ENCODE data around the gene CFAP161. TPM values are rescaled to one million over a fixed set of nuclear protein-coding genes. Genes with fewer than 3 reads are reported as not detected.

CFAP161 gene
- total and polyA plus RNA-seq, 2 of the 13 experiments (the other 11 are each of a cell fraction or from before 2014, with no cell fraction given), result not detected

GRCh38 chr15:81095690-81096365 lies 38.2 kb upstream of the CFAP161 start:
- no peak for FAIRE-seq
- WGBS (ENCODE audit: low lambda C conversion rate), result 37% methylated on average over 12 of the region's 12 CpGs

GRCh38 chr15:81096398-81096797 lies 37.7 kb upstream of the CFAP161 start:
- Histone ChIP-seq H4K20me1 (ENCODE audit: insufficient read depth, low read length) (no peaks in the 10 kb centered on the region), H3K27ac (ENCODE audit: extremely low read length, insufficient read depth, low read length) (no peak overlapping the region), H3K9ac (ENCODE audit: insufficient read depth, low read depth, low read length) (no peak overlapping the region), H3K9me3 (ENCODE audit: low read length) (no peaks in the 10 kb centered on the region), H3K4me3 (replicated peaks in 1 of 3; ENCODE audit: insufficient read depth in 1 of 3, low read depth in 2 of 3, low read length in 3 of 3) (no peak overlapping the region), H3K4me2 (ENCODE audit: low read depth, low read length) (no peak overlapping the region), H2AFZ (ENCODE audit: low read length) (no peak overlapping the region), H3K36me3 (replicated peaks in 1 of 2; ENCODE audit: control insufficient read depth in 1 of 2, insufficient read depth in 2 of 2, low read length in 2 of 2) (no peaks in the 10 kb centered on the region), H3K79me2 (ENCODE audit: insufficient read depth, low read length) (no peaks in the 10 kb centered on the region), H3K4me1 (ENCODE audit: insufficient read depth, low read length) (peaks cover 7% of the 10 kb centered on the region; the same call in 1 of the 2 replicates), H3K27me3 (ENCODE audit: control insufficient read depth in 1 of 2, insufficient read depth in 2 of 2, low read length in 2 of 2) (peaks cover 2 to 22% of the 10 kb centered on the region in 2 experiments; a peak in 3 of 5 replicates)
- ChIA-PET CTCF (ENCODE audit: low intra/inter-chr PET ratio, low total read pairs) (no interaction called here), POLR2A (no interaction called here)
- TF ChIP-seq DPF2 (CRISPR knock-in tag; IDR thresholded peaks at IDR 0.05; ENCODE audit: borderline replicate concordance, low read depth), result no peak
- TF ChIP-seq ZNF251 (CRISPR knock-in tag; IDR thresholded peaks at IDR 0.05), result no peak
- DNase-seq (ENCODE audit: low spot score), result no peak
- FAIRE-seq, result no peak
- intact Hi-C loops (cut with micrococcal nuclease; ENCODE audit: unreplicated experiment), result no loop called here
- no TSS peak for BruUV-seq (replicated peaks)
- WGBS (ENCODE audit: low lambda C conversion rate), result 4% methylated on average over 4 of the region's 6 CpGs
- no peak for ATAC-seq
- in situ Hi-C loops (cut with HindIII; ENCODE audit: extremely low pct_ligation_motif_present, low pct_unique_long_range_greater_than_20kb), result no loop called here

More at GRCh38 chr15:81095690-81096365, 38.2 kb upstream of the CFAP161 start:
- Histone ChIP-seq H4K20me1 (ENCODE audit: insufficient read depth, low read length) (no peaks in the 10 kb centered on the region), H3K4me2 (ENCODE audit: low read depth, low read length) (no peak overlapping the region), H3K36me3 (replicated peaks in 1 of 2; ENCODE audit: control insufficient read depth in 1 of 2, insufficient read depth in 2 of 2, low read length in 2 of 2) (no peaks in the 10 kb centered on the region), H3K27ac (ENCODE audit: extremely low read length, insufficient read depth, low read length) (no peak overlapping the region), H2AFZ (ENCODE audit: low read length) (no peak overlapping the region), H3K4me3 (replicated peaks in 1 of 3; ENCODE audit: insufficient read depth in 1 of 3, low read depth in 2 of 3, low read length in 3 of 3) (no peak overlapping the region), H3K27me3 (ENCODE audit: control insufficient read depth in 1 of 2, insufficient read depth in 2 of 2, low read length in 2 of 2) (peaks cover 2 to 22% of the 10 kb centered on the region in 2 experiments; a peak in 3 of 5 replicates), H3K4me1 (ENCODE audit: insufficient read depth, low read length) (peaks cover 7% of the 10 kb centered on the region; the same call in 1 of the 2 replicates), H3K79me2 (ENCODE audit: insufficient read depth, low read length) (no peaks in the 10 kb centered on the region), H3K9me3 (ENCODE audit: low read length) (no peaks in the 10 kb centered on the region), H3K9ac (ENCODE audit: insufficient read depth, low read depth, low read length) (no peak overlapping the region)
- ATAC-seq, result no peak
- in situ Hi-C loops (cut with HindIII; ENCODE audit: extremely low pct_ligation_motif_present, low pct_unique_long_range_greater_than_20kb) (no loop called here), intact Hi-C loops (cut with micrococcal nuclease; ENCODE audit: unreplicated experiment) (no loop called here)
- DNase-seq (ENCODE audit: low spot score), result no peak
- no peak for TF ChIP-seq ZNF333 (CRISPR knock-in tag; IDR thresholded peaks at IDR 0.05; ENCODE audit: borderline replicate concordance)
- no peak for TF ChIP-seq SCMH1 (CRISPR knock-in tag; IDR thresholded peaks at IDR 0.05; ENCODE audit: borderline replicate concordance)
- TF ChIP-seq DR1 (CRISPR knock-in tag; IDR thresholded peaks at IDR 0.05), result no peak
- no peak for TF ChIP-seq PAF1 (CRISPR knock-in tag; IDR thresholded peaks at IDR 0.05)
- TF ChIP-seq NRL (CRISPR knock-in tag; IDR thresholded peaks at IDR 0.05; ENCODE audit: borderline replicate concordance), result no peak
- TF ChIP-seq ZSCAN21 (CRISPR knock-in tag; IDR thresholded peaks at IDR 0.05; ENCODE audit: borderline replicate concordance), result no peak
- no peak for TF ChIP-seq GATAD1 (CRISPR knock-in tag; IDR thresholded peaks at IDR 0.05)
- TF ChIP-seq RBFOX2 (IDR thresholded peaks at IDR 0.05; ENCODE audit: low read depth, low read length), result no peak
- TF ChIP-seq ZNF619 (CRISPR knock-in tag; IDR thresholded peaks at IDR 0.05), result no peak
- TF ChIP-seq ZSCAN20 (CRISPR knock-in tag; IDR thresholded peaks at IDR 0.05; ENCODE audit: borderline replicate concordance), result no peak
- no peak for TF ChIP-seq MED8 (CRISPR knock-in tag; IDR thresholded peaks at IDR 0.05; ENCODE audit: insufficient replicate concordance)
- TF ChIP-seq ZFP36L2 (CRISPR knock-in tag; IDR thresholded peaks at IDR 0.05), result no peak
- no peak for TF ChIP-seq SMAD9 (CRISPR knock-in tag; IDR thresholded peaks at IDR 0.05)
- no peak for TF ChIP-seq SIX1 (CRISPR knock-in tag; IDR thresholded peaks at IDR 0.05; ENCODE audit: borderline replicate concordance)
- no peak for TF ChIP-seq ZNF7 (CRISPR knock-in tag; IDR thresholded peaks at IDR 0.05)
- no peak for TF ChIP-seq KLF11 (CRISPR knock-in tag; IDR thresholded peaks at IDR 0.05)
- TF ChIP-seq WIZ (CRISPR knock-in tag; IDR thresholded peaks at IDR 0.05), result no peak
- TF ChIP-seq ZNF496 (CRISPR knock-in tag; IDR thresholded peaks at IDR 0.05; ENCODE audit: insufficient replicate concordance), result no peak
- no TSS peak for BruUV-seq (replicated peaks)
- ChIA-PET POLR2A (no interaction called here), CTCF (ENCODE audit: low intra/inter-chr PET ratio, low total read pairs) (no interaction called here)

Data from HepG2 (cell line).